A549 treated with GW870086 at 1 μM for 4 hours (cell line): ENCODE results near the gene LRPAP1. TPM values are rescaled to one million over a fixed set of nuclear protein-coding genes. Genes with fewer than 3 reads are reported as not detected.

Experiments used
- total RNA-seq: library from RNA; stranded (reverse); fragments of 200-300 nt; extraction: Qiagen RNA extraction; gene quantifications from 5 replicates; pipeline ENCODE4 v1.2.3, GENCODE V29; 2022; ENCODE audit warnings: low read depth

The LRPAP1 gene, protein sequence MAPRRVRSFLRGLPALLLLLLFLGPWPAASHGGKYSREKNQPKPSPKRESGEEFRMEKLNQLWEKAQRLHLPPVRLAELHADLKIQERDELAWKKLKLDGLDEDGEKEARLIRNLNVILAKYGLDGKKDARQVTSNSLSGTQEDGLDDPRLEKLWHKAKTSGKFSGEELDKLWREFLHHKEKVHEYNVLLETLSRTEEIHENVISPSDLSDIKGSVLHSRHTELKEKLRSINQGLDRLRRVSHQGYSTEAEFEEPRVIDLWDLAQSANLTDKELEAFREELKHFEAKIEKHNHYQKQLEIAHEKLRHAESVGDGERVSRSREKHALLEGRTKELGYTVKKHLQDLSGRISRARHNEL
- 116 to 138 TPM (median 128 TPM) in 5 replicates for total RNA-seq

GRCh38 chr4:3531879-3532750 lies at the start of gene LRPAP1:
LRPAP1 (minus strand) TSS chr4:3532422; CDS start chr4:3532412, 10 bp downstream.

DNA sequence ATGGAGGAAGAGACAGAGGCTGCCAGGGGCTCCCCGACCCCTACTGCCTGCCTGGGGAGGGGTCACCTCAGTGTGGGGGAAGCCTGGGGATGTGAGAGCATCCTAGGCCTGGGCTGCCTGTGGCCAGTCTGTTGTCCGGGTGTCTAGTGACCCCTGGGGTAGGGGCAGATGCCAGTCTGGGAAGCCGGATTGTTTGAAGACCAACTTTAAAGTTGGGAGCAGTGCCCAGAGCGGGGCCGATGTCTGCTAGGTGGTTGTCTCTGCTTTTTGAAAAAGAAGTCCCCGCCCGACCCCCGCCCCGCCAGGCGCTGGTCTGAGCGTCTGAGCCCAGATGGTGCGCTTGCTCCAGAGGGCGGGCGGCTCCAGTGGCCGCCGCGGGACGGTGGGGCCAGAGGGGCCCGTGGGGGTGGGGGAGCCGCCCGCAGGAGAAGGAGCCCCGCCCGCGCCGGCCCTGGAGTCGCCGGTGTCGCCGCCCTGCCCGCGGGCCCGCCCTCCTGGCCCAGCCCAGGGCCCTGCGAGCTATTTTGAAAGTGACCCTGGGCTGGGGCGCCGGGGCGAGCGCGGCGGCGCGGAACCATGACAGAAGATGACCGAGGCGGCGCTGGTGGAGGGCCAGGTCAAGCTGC lies 69.3 kb downstream of the LRPAP1 start, which contains the start of gene DOK7:
Gene DOK7, plus strand, starts transcription at position 517 of the 626 bp plus-strand sequence. Its CDS starts 70 bp downstream, at position 587.

Other genes with a start within 250 kb of the LRPAP1 start
- gene RGS12, start 239.4 kb downstream of the LRPAP1 start, total RNA-seq: 10.3 to 13.3 TPM (median 11.0 TPM) in 5 replicates
- gene HGFAC, start 90.5 kb downstream of the LRPAP1 start, total RNA-seq: 0.07 to 0.32 TPM (median 0.13 TPM) in 4 of 5 replicates, not detected in the other
- 0.27 to 1.1 TPM (median 0.44 TPM) in 5 replicates for gene DOK7, start 69.1 kb downstream of the LRPAP1 start, total RNA-seq
- 6.2 to 10.9 TPM (median 10.3 TPM) in 5 replicates for gene ADRA2C, start 234.0 kb upstream of the LRPAP1 start, total RNA-seq